ENCODE data around the gene RERE.

- TF ChIP-seq POLR2AphosphoS5 (IDR thresholded peaks at IDR 0.05; ENCODE audit: low read depth, low read length): no peak
- no peak for TF ChIP-seq REST (IDR thresholded peaks at IDR 0.05; ENCODE audit: insufficient read depth in 1 of 2, low read depth in 2 of 2, low read length in 1 of 2)
- TF ChIP-seq CTCF (IDR thresholded peaks at IDR 0.05): no peak
Observed at GRCh38 chr1:8681911-8682310, 135.5 kb downstream of the RERE start.

All from Panc1 (cell line).